Keratinocyte (primary cell): ENCODE data around the gene SYT9. TPM values are rescaled to one million over a fixed set of nuclear protein-coding genes. Genes with fewer than 3 reads are reported as not detected.

ENCODE experiments used
- DNase-seq: peaks from one replicate; pipeline ENCODE4 v3.0.0-alpha.2; 2011; ENCODE audit warnings: low read depth, missing footprints, low spot score
- FAIRE-seq: peaks from 2 replicates; lab custom pipeline; 2011; peaks lifted over from hg19 to GRCh38; lab: Jason Lieb, UNC
- H2AFZ ChIP-seq: 2 replicates; pipeline ENCODE4 v1.6.0; 2012; ENCODE audit warnings: low read length, control low read depth, inconsistent platforms; ENCODE audit not compliant: control insufficient read depth
- H3K27ac ChIP-seq: 2 replicates; pipeline ENCODE4 v1.5.1; 2011; ENCODE audit warnings: low read length; ENCODE audit not compliant: control insufficient read depth, insufficient read depth
- H3K27me3 ChIP-seq: 3 replicates; pipeline ENCODE4 v1.6.0; 2011; ENCODE audit warnings: low read length; ENCODE audit not compliant: control insufficient read depth, insufficient read depth; ENCODE audit errors: extremely low read depth
- H3K36me3 ChIP-seq, 2 experiments: 2 replicates in 1 of 2; 3 replicates in 1 of 2; pipeline ENCODE4 v1.5.1; 2011; ENCODE audit warnings: low read length in 2 of 2, mild to moderate bottlenecking in 1 of 2; ENCODE audit not compliant: control insufficient read depth in 2 of 2, insufficient read depth in 2 of 2; ENCODE audit errors: extremely low read depth in 1 of 2
- H3K4me1 ChIP-seq: 3 replicates; pipeline ENCODE4 v1.5.1; 2011; ENCODE audit warnings: low read length; ENCODE audit not compliant: control insufficient read depth, insufficient read depth; ENCODE audit errors: extremely low read depth
- H3K4me2 ChIP-seq: 3 replicates; pipeline ENCODE4 v1.6.0; 2011; ENCODE audit warnings: low read depth, low read length; ENCODE audit not compliant: control insufficient read depth, insufficient read depth; ENCODE audit errors: extremely low read depth
- H3K4me3 ChIP-seq, 3 experiments: fragments of 200-600 bp in 1 of 3; sonication (generic) in 1 of 3; 2 replicates in 2 of 3; 3 replicates in 1 of 3; pipeline ENCODE4 v1.5.1; 2011 to 2016; ENCODE audit warnings: low read length in 3 of 3, mild to moderate bottlenecking in 3 of 3, control low read depth in 2 of 3, inconsistent platforms in 1 of 3, low read depth in 1 of 3, mixed read lengths in 1 of 3, mixed run types in 1 of 3, moderate library complexity in 1 of 3; ENCODE audit not compliant: control insufficient read depth in 2 of 3, insufficient read depth in 2 of 3; ENCODE audit errors: extremely low read depth in 1 of 3
- H3K79me2 ChIP-seq: 2 replicates; pipeline ENCODE4 v1.6.0; 2012; ENCODE audit warnings: low read length; ENCODE audit not compliant: control insufficient read depth, insufficient read depth
- H3K9ac ChIP-seq: 3 replicates; pipeline ENCODE4 v1.6.0; 2011; ENCODE audit warnings: low read length; ENCODE audit not compliant: control insufficient read depth, insufficient read depth; ENCODE audit errors: extremely low read depth
- H3K9me1 ChIP-seq: 3 replicates; pipeline ENCODE4 v1.6.0; 2011; ENCODE audit warnings: low read length; ENCODE audit not compliant: control insufficient read depth, insufficient read depth; ENCODE audit errors: extremely low read depth
- H3K9me3 ChIP-seq: 2 replicates; pipeline ENCODE4 v1.5.1; 2012; ENCODE audit warnings: low read depth, low read length; ENCODE audit not compliant: control insufficient read depth
- H4K20me1 ChIP-seq: 3 replicates; pipeline ENCODE4 v1.6.0; 2011; ENCODE audit warnings: low read length; ENCODE audit not compliant: control insufficient read depth, insufficient read depth; ENCODE audit errors: extremely low read depth
- CTCF ChIP-seq, 3 experiments: IDR thresholded peaks in 1 of 3; conservative IDR thresholded peaks in 1 of 3; optimal IDR thresholded peaks in 1 of 3; 2 replicates in 2 of 3; 3 replicates in 1 of 3; pipeline versions ENCODE3 to v1.5.1; 2011; ENCODE audit warnings: low read length in 3 of 3, mild to moderate bottlenecking in 3 of 3, moderate library complexity in 2 of 3, control low read depth in 1 of 3, inconsistent platforms in 1 of 3; ENCODE audit not compliant: insufficient read depth in 2 of 3; ENCODE audit errors: extremely low read depth in 1 of 3
- EZH2 ChIP-seq: IDR thresholded peaks from one replicate; pipeline ENCODE4 v1.6.1; 2012; ENCODE audit warnings: inconsistent platforms, mild to moderate bottlenecking, low read length, moderate library complexity
- dilution Hi-C: fragments of 300-500 bp; cut with MboI; formaldehyde crosslinking; loops from one replicate; pipeline ENCODE4 v1.7.0; 2020; ENCODE audit warnings: low sequenced_read_pairs; ENCODE audit not compliant: extremely low pct_ligation_motif_present
- polyA plus RNA-seq, 5 experiments: library from polyadenylated mRNA; depleted of rRNA in 3 of 5; stranded (reverse) in 3 of 5; stranded (forward) in 1 of 5; unstranded in 1 of 5; fragments of >200 nt; gene quantifications; 1 replicate in 1 of 5; 2 replicates in 3 of 5; 3 replicates in 1 of 5; pipeline versions ENCODE4 v1.2.1 to v1.2.3, GENCODE V29; 2011 to 2012; ENCODE audit warnings: missing spikeins in 2 of 5, low read depth in 1 of 5, low replicate concordance in 1 of 5

Gene SYT9
- polyA plus RNA-seq, 1 donor (not counting 4 experiments of a cell fraction or from before 2014, with no cell fraction given), result not detected

GRCh38 chr11:7376386-7376785 lies 124.7 kb downstream of the SYT9 start:
- Histone ChIP-seq H3K9ac (no peak overlapping the region), H2AFZ (no peak overlapping the region), H3K27me3 (no peaks in the 10 kb centered on the region), H3K4me2 (no peak overlapping the region), H3K4me1 (no peaks in the 10 kb centered on the region), H3K9me3 (no peaks in the 10 kb centered on the region), H3K36me3 (no peaks in the 10 kb centered on the region), H3K9me1 (no peaks in the 10 kb centered on the region), H3K4me3 (no peak overlapping the region), H3K27ac (no peak overlapping the region), H4K20me1 (no peaks in the 10 kb centered on the region), H3K79me2 (no peaks in the 10 kb centered on the region)
- TF ChIP-seq CTCF (optimal IDR thresholded peaks at IDR 0.05 in 1 of 3, IDR thresholded peaks at IDR 0.05 in 1 of 3, conservative IDR thresholded peaks at IDR 0.05 in 1 of 3; ENCODE audit: extremely low read depth in 1 of 3, insufficient read depth in 2 of 3, low read length in 3 of 3) (no peak), EZH2 (no peak)
- FAIRE-seq, result no peak
- dilution Hi-C loops, result no loop called here
- DNase-seq, result no peak

GRCh38 chr11:7381937-7382336 lies 130.2 kb downstream of the SYT9 start:
- Histone ChIP-seq H3K4me1 (no peaks in the 10 kb centered on the region), H3K36me3 (no peaks in the 10 kb centered on the region), H3K9ac (no peak overlapping the region), H3K9me1 (no peaks in the 10 kb centered on the region), H3K4me3 (no peak overlapping the region), H2AFZ (no peak overlapping the region), H3K4me2 (no peak overlapping the region), H3K79me2 (no peaks in the 10 kb centered on the region), H3K27me3 (no peaks in the 10 kb centered on the region), H3K27ac (no peak overlapping the region), H3K9me3 (no peaks in the 10 kb centered on the region), H4K20me1 (no peaks in the 10 kb centered on the region)
- no peak for TF ChIP-seq CTCF (optimal IDR thresholded peaks at IDR 0.05 in 1 of 3, IDR thresholded peaks at IDR 0.05 in 1 of 3, conservative IDR thresholded peaks at IDR 0.05 in 1 of 3; ENCODE audit: extremely low read depth in 1 of 3, insufficient read depth in 2 of 3, low read length in 3 of 3)
- no peak for TF ChIP-seq EZH2
- FAIRE-seq (no peak), DNase-seq (no peak)
- dilution Hi-C loops, result no loop called here
